Endometrium (tissue), 2 donors: Measurements from ENCODE around the gene WDR7.

ENCODE experiments used
- FAIRE-seq: peaks from 2 replicates; lab custom pipeline; 2012; peaks lifted over from hg19 to GRCh38; lab: Jason Lieb, UNC
- donor health status: control.
- donor health status: control.

The WDR7 gene

DNA sequence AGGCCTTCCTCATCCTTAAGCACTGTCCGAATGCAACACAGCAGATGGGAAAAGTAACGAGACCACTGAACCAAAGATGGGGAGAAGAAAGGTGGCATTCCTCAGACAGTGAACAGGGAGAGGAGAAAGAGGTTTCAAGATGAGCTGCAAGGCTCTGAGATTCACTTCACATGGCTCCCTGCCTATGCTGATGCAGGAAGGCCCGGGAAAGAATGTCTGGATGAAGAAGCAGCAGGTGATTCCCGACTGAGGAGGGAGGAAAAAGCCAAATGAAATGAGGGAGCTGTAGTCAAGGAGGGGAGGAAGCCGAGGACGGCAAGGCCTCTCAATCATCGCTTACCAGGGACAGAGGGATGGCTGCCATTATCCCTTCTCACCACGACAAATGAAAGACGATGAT, 397.2 kb downstream of the WDR7 start:
- FAIRE-seq: no peak

DNA sequence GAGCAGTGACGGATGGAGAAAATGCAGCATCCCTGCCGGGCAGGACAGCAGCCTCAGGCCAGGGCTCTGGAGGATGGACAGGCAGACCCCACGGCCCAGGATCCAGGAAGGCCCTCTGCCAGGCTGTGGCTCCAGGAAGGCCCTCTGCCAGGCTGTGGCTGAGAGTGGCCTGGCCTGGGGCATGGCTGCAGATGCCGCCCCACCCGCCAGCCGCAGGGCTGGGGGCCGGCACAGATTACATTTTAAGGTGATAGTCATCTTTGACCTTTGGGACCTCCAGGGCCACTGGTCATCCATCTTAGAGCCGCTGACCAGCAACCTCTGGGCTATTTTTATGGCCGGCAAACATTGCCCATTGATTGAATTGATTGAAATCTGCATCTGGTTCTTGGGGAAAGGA, 397.7 kb downstream of the WDR7 start:
- no peak for FAIRE-seq

DNA sequence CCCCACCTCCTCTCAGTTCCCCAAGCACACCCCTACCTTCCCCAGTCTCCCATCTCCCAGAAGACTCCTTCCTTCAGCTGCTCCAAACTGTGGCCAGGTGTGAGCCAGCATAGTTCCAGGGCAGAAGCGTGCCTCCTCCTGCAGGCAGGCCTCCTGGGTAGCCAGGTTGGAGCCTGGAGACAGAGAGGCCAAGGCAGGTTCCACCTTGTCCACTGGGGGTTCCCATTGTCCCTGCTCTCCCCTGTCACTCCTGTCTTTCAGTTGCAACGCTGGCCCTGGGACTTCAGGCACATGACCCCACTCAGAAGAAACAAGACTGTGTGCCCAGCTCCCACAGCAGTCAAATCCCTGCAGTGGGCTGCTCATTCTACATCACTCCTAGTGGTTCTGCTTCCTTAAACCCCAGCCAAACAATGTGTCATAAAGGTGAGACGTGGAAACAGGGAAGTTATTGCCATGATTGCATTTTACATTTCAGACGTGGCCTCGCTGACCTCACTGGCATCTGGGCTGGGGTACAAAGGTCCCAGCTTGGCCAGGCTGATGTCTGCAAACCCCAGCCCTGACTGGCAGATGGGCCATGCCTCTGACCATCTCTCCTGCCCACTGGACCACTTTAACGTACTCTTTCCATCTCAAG, 399.3 kb downstream of the WDR7 start:
- no peak for FAIRE-seq

DNA sequence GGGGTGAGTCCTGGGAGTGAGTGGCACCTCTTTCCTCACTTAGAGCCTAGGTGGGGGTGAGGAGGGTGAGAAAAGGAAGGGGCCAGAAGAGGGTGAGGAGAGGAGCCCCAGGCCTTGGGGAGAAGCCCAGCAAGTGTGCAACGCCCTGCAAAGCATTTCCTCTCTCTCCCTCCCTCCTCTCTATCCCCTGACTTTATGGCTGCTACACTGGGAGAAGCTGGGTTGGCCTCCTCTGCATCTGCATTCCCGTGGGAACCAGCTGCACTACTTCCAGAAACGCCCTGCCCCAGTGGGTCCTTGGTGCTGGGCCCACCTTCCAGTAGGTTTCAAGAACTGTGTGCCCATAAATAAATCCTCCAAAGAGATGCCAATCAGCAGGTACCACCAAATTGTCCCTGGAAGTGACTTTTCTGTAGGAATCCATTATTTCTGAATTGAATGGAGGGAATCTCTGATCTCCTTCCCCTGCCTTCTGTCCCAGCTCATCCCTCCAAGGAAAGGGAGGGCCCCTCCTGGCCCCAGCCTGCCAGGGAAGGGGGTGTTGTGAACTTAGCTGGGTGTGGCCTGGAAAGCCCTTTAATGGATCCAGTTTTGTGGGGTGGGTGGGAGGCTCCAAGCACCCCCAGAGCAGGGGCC, 400.0 kb downstream of the WDR7 start:
- no peak for FAIRE-seq

DNA sequence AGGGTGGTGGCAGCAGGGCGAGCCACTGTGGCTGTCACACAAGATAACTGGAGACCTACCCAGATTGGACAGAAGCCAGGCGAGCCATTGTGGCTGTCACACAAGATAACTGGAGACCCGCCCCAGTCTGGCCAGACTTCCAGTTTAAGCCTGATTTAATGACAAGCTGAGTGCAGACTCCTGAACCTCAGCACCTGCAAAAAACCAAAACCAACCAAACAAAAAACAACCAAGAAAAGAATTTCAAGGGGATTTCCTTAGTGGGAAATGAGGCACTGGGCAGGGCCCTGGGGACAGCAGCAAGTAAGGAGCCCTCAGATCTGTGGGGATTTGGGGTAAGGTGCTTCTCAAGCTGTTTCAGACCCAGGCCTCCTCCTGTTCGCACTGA, 400.5 kb downstream of the WDR7 start:
- no peak for FAIRE-seq

DNA sequence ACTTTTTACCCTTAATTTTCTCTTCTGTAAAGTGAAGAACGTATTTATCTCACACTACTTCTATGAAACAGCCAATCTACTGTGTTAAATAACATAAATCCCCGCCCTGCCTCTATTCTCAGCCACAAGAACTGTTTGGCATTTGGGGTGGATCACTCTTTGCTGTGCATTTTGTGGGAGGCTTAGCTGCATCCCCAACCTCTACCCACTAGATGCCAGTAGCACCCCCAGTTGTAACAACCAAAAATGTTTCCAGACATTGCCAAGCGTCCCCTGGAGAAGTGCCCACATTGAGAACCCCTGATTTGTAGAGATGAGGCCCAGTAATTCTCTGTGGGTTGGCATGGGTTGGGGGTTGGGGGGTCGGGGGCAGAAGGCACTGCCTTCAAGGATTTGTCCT, 401.0 kb downstream of the WDR7 start:
- FAIRE-seq: no peak

DNA sequence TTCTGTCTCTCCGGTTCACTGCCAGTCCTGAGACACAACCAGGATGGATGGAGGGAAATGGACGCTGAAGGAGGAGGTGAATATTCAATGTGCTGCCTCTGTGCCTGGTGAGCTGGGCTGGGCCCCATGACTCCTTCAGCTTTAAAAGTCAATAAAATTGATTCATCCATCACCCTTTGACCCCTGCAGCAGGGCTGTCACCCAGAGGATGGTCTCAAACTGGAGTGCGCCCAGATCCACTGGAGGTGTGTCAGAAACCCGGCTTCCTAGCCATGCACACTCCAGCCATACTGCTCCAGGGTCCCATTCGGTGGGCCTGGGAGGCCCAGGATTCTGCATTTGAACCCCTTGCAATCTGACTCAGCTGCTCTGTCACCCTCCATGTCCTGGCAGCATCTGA, 401.6 kb downstream of the WDR7 start:
- FAIRE-seq: no peak

DNA sequence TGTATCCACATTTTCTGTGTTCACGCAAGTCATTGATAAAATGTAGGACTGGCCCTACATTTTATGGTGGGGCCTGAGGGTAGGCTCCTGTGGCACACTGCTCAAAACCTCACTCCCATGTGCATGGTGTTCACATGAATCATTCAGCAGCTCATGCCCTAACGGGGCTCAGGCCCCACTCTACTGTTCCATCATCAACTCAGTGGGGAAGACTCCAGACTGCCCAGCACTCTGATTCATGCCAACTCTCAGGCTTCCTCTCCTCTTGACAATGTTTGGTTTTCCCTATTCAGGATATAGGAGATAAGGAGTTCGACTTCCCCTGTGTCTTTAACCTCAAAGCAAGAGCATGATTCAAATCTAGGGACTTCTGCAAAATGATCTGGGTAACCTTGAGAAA, 403.7 kb downstream of the WDR7 start:
- no peak for FAIRE-seq

DNA sequence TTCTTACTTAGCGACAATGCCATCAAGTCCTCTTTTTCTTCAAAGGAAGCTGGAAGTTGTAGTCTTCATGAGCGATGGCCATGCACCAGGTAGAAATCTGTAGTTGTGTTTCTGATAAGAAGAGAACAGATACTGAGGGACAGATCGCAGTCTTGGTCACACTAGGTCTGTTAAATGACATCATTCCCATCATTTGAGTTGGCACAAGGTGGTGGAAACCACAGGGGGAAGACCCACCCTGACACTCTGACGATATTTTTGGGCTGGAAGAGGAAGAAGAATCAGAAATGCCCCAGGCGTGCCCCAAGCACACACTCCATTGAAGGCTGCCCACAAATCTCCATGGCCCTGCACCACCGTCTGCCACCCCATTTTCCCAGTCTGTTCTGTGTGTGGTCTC, 406.7 kb downstream of the WDR7 start:
- FAIRE-seq: no peak

DNA sequence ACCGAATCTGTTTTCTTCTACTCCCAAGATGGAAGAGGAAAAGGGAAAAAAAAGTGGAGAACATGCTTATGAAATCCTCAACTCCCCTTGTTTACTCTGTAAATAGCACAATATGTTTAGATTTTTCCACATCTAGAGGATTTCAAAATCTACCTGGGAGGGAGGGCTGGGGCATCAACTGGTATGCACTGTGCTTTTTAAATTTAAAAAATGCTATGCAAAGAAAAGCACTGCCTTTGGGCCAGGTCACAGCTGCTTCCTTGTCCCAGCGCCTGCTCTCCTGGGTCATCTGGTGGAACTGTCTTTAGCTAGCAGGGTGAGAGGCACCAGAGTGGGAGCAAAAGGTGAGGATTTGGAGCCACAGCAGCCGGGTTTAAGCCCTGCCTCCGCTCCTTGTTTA, 407.6 kb downstream of the WDR7 start:
- FAIRE-seq: no peak

DNA sequence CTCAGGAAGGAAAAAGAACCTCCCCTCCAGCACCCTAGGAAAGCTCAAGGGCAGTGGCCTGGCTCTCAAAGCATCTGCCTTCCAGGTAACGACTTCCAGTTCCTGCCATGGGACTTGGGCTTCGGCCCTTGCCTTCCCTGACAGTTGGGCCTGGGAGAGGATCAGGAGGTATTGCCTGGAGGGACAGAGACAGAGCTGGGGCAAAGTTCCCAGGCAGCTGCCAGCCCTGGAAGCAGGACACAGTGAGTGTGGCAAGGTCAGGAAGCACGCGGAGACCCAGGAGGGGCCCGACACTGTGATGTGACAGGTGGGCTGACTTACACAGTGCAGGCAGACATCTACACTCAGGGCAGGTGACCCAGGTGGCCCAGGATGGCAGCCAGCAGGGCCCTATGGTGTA, 408.2 kb downstream of the WDR7 start:
- FAIRE-seq: no peak

DNA sequence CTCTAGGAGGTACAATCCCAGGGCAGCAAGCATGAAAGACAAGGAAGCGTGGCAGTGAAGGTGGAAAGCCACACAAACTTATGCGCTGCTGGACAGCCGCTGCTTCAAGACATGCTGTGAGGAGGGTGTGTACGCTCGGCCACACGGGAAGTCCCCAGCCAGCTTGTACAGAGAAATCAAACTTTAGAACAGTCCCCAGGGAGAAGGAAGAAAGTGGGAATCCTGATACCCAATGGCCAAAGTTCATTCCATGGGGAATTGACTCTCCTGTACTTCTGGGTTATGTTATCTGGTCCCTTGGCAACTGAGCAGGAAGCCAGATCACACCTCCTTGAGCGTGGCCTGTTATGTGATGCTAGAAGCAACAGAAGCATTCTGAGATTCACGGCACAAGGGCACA, 409.7 kb downstream of the WDR7 start:
- no peak for FAIRE-seq

DNA sequence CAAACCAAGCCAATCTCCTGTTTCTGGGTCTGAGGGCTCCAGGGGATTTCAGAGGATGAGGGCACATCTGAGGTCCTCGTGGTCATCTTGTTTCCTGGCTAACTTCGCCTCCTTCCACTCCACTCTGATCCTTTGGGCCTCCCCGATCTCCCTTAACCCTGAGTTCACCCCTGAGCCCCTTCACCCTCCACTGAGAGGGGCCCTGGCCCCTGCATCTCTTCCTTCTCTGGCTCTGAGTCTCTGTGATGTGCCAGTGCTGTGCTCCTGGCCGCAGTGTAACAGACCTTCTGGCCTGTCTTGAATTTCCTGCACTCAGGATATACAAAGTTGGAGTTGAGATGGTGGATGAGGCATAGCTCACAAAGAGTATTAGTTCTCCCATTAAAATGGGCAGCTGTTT, 411.0 kb downstream of the WDR7 start:
- FAIRE-seq: no peak

DNA sequence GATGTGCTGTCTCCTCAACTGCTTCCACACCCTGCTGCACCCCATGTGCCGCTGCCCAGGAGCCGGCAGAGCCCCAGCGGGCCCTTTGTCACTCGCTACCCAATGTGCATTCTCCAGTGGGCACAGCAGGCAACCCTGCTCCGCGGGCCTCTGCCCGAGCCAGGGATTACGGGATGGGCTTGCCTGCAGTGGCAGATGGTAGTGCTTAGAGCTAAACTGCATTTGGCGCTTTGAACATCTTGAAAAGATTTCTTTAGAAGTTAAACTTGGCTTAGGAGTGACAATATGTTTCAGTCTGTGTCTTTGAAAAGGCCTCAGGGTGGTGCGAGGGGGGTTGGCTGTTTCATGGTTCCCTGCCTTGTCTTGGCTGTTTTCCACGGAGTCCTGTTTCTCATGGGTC, 411.7 kb downstream of the WDR7 start:
- FAIRE-seq: no peak

DNA sequence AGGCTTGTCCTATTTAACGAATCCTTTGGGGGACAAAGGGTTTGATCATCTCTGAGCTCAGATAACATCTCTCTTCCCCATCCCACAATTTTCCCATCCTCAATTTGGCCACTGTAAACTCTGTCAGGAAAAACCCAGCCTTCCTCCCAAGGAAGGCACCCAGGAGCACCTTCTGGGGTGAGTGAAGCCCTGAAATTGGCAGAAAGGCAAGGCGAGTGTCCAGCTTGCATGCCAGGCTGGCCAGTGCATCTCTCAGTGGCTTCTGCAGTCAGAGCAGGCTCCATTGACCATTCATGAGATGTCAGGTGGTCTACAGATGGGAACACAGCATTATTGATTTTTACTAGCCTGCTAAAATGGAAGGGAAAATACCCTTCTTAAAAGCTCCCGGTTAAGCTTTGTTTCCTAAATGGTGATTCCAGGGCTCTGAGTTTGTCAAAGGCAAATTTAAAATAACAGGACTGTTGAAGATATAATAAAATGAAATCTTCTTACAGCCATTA, 412.5 kb downstream of the WDR7 start:
- FAIRE-seq: no peak

DNA sequence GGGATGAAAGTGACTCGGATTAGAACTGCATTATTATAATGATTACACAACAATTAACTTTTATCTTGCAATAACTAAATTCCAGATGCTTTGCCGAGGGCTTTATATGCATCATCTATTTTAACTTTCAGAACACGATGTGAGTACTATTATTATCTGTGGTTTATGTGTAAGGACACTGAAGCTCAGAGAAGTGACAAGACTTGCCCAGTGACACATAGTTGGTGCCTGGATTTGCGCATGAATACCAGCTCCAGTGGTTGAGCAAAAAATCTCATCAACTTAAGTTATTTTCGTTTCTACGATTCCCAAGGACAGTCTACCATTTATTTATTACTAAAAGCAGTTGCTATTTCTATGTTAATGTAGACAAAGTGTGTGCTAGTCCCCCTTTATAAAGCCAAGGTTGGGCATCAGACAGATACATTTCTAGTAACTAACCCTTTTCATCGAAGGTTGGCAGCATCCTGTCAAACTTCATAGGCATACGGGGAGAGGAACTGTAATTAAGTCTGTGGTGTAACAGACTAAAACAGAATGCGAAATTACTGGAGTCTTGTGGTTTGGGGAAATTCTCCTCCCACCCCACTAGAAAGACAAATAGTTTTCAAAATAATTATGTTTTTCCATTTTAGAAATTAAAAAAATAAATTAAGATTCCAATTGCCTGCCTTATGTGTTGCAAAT, 422.5 kb downstream of the WDR7 start:
- FAIRE-seq: no peak

DNA sequence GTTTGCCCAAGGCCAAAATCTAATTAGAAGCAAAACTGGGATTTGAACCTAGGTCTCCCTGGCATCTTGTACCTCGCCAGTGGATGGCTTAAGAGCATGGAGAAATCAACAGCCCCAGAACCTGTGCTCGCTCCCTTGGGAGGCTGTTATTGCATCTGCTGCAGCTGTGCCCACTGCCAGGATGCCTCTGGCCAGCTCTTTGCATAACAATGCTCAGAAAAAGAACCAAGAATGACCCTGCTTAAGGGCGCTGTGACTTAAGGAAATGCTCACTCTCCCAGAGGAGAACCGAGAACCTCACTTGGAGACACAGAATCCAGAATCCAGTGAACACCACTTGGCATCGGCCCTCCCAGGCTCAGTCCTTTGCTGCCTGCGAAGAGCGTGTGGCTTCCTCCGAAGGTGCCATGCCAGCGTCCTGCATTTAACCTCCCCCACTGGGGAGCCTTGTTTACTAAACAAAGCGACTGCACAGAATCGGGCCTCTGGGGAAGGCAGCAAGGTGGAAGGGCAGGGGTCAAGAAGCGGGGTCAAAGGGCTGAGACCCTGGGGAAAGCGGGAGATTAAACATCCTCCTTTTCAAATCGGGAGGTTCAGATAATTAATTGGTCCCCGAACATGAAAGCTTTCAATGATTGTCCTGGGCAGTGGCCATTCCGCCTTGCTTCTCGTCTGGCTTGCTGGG, 424.7 kb downstream of the WDR7 start:
- FAIRE-seq: no peak

DNA sequence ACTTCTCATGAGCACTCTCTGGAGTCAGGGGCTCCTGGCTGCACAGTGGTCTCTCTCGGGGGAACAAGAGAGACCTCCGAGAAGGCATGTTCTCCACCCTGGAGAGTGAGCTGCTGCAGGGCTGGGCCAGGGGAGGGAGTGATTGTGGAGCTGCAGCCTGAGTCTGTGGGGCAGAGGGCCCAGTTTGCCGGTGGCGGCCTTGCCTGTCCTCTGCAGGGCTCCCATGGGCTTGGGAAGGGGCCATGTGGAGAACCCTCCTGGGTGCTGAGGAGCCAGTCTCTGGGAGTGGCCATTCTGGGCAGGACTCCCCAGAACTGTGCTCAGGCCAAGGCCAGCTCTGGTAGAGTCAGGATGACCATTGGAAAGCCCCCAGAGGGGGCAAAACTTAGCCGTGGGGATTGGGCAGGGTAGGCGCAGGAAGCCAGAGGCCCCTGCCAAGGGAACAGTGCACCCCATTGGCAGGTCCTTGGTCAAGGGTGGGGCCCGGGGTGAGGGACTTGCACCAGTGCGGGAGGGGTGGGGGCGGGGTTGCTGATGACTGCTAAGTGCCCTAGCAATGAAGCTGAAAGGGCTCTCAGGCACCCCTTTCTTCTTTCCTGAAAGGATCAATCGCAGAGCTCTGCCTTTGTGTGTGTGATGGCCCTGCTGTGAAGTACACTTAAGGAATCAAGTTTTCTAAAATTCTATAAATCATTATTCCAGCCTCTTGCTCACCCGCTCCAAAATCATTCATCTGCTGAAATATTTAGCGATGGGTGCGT, 426.0 kb downstream of the WDR7 start:
- FAIRE-seq: no peak

DNA sequence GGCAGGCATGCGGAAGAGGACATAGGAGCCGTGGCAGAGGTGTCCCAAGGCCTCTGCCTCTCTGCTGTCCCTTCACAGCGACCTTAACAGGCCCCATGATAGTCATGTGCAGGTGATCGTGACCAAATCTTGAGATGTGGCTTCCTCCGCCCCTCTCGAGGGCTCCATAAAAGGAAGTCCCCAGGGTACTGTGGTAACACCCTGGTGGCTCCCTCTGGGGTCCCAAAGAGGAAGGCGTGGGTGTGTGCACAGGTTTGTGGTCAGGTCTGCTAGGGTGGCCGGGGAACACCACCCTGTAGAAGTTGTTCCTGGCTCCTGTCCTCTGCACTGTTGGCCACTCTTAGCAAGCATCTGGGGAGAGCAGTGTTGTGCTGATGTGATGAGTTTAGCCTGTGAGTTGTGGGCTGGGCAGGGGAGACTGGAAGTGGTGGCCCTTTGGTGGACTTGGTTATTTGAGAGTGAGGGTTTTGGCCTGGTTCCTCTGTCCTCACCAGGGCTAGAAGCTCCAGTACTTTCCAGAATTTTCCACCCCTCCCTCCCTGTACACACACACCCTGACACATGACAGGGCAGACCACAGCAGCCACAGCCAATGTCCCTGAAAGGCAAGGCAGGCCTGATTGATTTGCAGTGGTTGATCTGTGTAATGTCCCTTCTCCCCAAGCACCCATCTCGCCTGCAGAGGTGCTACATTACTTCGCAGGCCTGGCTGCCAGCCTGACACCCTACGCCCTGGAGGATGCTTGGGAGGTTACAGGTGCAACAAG, 426.8 kb downstream of the WDR7 start:
- no peak for FAIRE-seq

DNA sequence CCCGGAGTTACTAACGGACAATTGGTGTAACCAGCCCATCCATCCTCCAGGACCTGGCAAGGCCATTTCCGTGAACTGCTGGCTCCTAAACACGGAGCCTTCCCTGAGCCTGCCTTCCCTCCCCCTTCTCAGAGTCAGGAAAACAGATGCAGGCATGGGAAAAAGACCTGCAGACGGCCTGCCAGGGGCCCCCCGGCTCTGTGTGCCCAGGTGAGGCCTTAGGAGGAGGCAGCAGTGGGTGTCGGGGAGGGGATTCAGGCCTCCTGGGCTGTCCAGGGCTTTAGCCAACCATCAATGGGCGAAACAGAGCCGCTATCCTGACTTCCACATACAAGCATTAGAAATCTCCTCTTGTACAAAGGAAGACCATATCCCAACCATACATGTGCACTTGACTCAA, 427.5 kb downstream of the WDR7 start:
- FAIRE-seq: no peak

DNA sequence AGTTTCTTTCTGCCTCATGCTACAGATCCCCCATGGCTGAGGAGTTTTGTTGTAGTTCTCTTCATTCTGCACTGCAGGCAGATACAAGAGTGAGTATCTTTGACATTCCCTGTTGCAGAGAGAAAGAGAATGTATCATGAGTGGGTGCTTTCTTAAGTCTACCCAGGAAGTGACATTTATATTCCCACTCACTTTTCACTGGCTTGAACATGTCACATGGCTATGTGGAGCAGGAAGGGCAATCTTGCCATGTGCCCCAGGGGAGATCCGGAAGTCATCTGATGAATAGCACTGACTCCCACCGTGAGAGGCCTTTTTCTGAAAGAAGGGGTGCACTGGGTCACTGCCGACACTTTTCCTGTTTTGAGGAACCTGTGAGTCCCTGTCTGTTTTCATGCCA, 429.3 kb downstream of the WDR7 start:
- FAIRE-seq: no peak

DNA sequence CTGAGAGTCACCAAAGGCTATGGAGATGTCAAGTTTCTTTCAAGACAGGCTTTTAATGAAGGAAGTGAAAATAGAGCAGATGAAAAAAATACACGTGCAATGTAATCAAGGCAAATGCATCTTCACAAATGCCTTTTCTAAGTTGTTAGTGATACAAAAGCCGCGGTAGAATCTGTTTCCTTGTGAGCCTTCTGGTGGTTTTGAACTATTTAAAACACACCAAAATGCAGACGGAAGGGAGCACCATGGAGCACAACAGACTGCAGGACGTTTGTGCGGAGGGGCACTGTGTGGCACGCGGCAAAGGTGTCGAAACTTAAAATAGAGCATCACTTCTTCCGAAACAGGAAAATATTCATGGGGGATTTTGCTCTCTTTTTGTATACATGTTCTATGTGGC, 430.7 kb downstream of the WDR7 start:
- FAIRE-seq: no peak
